Keratinocyte (primary cell): ENCODE results near the gene KBTBD2. TPM values are rescaled to one million over a fixed set of nuclear protein-coding genes. Genes with fewer than 3 reads are reported as not detected.
A peak's percentile ranks its signal among the peaks of the same experiment; 100 is the strongest.

ENCODE experiments used
- DNase-seq: peaks from one replicate; pipeline ENCODE4 v3.0.0-alpha.2; 2011; ENCODE audit warnings: low read depth, missing footprints, low spot score
- FAIRE-seq: peaks from 2 replicates; lab custom pipeline; 2011; peaks lifted over from hg19 to GRCh38; lab: Jason Lieb, UNC
- H2AFZ ChIP-seq: 2 replicates; pipeline ENCODE4 v1.6.0; 2012; ENCODE audit warnings: low read length, control low read depth, inconsistent platforms; ENCODE audit not compliant: control insufficient read depth
- H3K27ac ChIP-seq: 2 replicates; pipeline ENCODE4 v1.5.1; 2011; ENCODE audit warnings: low read length; ENCODE audit not compliant: control insufficient read depth, insufficient read depth
- H3K27me3 ChIP-seq: 3 replicates; pipeline ENCODE4 v1.6.0; 2011; ENCODE audit warnings: low read length; ENCODE audit not compliant: control insufficient read depth, insufficient read depth; ENCODE audit errors: extremely low read depth
- H3K36me3 ChIP-seq, 2 experiments: 2 replicates in 1 of 2; 3 replicates in 1 of 2; pipeline ENCODE4 v1.5.1; 2011; ENCODE audit warnings: low read length in 2 of 2, mild to moderate bottlenecking in 1 of 2; ENCODE audit not compliant: control insufficient read depth in 2 of 2, insufficient read depth in 2 of 2; ENCODE audit errors: extremely low read depth in 1 of 2
- H3K4me1 ChIP-seq: 3 replicates; pipeline ENCODE4 v1.5.1; 2011; ENCODE audit warnings: low read length; ENCODE audit not compliant: control insufficient read depth, insufficient read depth; ENCODE audit errors: extremely low read depth
- H3K4me2 ChIP-seq: 3 replicates; pipeline ENCODE4 v1.6.0; 2011; ENCODE audit warnings: low read depth, low read length; ENCODE audit not compliant: control insufficient read depth, insufficient read depth; ENCODE audit errors: extremely low read depth
- H3K4me3 ChIP-seq, 3 experiments: fragments of 200-600 bp in 1 of 3; sonication (generic) in 1 of 3; 2 replicates in 2 of 3; 3 replicates in 1 of 3; pipeline ENCODE4 v1.5.1; 2011 to 2016; ENCODE audit warnings: low read length in 3 of 3, mild to moderate bottlenecking in 3 of 3, control low read depth in 2 of 3, inconsistent platforms in 1 of 3, low read depth in 1 of 3, mixed read lengths in 1 of 3, mixed run types in 1 of 3, moderate library complexity in 1 of 3; ENCODE audit not compliant: control insufficient read depth in 2 of 3, insufficient read depth in 2 of 3; ENCODE audit errors: extremely low read depth in 1 of 3
- H3K79me2 ChIP-seq: 2 replicates; pipeline ENCODE4 v1.6.0; 2012; ENCODE audit warnings: low read length; ENCODE audit not compliant: control insufficient read depth, insufficient read depth
- H3K9ac ChIP-seq: 3 replicates; pipeline ENCODE4 v1.6.0; 2011; ENCODE audit warnings: low read length; ENCODE audit not compliant: control insufficient read depth, insufficient read depth; ENCODE audit errors: extremely low read depth
- H3K9me1 ChIP-seq: 3 replicates; pipeline ENCODE4 v1.6.0; 2011; ENCODE audit warnings: low read length; ENCODE audit not compliant: control insufficient read depth, insufficient read depth; ENCODE audit errors: extremely low read depth
- H3K9me3 ChIP-seq: 2 replicates; pipeline ENCODE4 v1.5.1; 2012; ENCODE audit warnings: low read depth, low read length; ENCODE audit not compliant: control insufficient read depth
- H4K20me1 ChIP-seq: 3 replicates; pipeline ENCODE4 v1.6.0; 2011; ENCODE audit warnings: low read length; ENCODE audit not compliant: control insufficient read depth, insufficient read depth; ENCODE audit errors: extremely low read depth
- EZH2 ChIP-seq: IDR thresholded peaks from one replicate; pipeline ENCODE4 v1.6.1; 2012; ENCODE audit warnings: inconsistent platforms, mild to moderate bottlenecking, low read length, moderate library complexity
- dilution Hi-C: fragments of 300-500 bp; cut with MboI; formaldehyde crosslinking; loops from one replicate; pipeline ENCODE4 v1.7.0; 2020; ENCODE audit warnings: low sequenced_read_pairs; ENCODE audit not compliant: extremely low pct_ligation_motif_present
- polyA plus RNA-seq, 5 experiments: library from polyadenylated mRNA; depleted of rRNA in 3 of 5; stranded (reverse) in 3 of 5; stranded (forward) in 1 of 5; unstranded in 1 of 5; fragments of >200 nt; gene quantifications; 1 replicate in 1 of 5; 2 replicates in 3 of 5; 3 replicates in 1 of 5; pipeline versions ENCODE4 v1.2.1 to v1.2.3, GENCODE V29; 2011 to 2012; ENCODE audit warnings: missing spikeins in 2 of 5, low read depth in 1 of 5, low replicate concordance in 1 of 5
- TF ChIP-seq, protein P1 (sequence below), 3 experiments: IDR thresholded peaks in 1 of 3; conservative IDR thresholded peaks in 1 of 3; optimal IDR thresholded peaks in 1 of 3; 2 replicates in 2 of 3; 3 replicates in 1 of 3; pipeline versions ENCODE3 to v1.5.1; 2011; ENCODE audit warnings: low read length in 3 of 3, mild to moderate bottlenecking in 3 of 3, moderate library complexity in 2 of 3, control low read depth in 1 of 3, inconsistent platforms in 1 of 3; ENCODE audit not compliant: insufficient read depth in 2 of 3; ENCODE audit errors: extremely low read depth in 1 of 3

Gene KBTBD2
- polyA plus RNA-seq, 1 donor (not counting 4 experiments of a cell fraction or from before 2014, with no cell fraction given): 28.2 TPM

DNA sequence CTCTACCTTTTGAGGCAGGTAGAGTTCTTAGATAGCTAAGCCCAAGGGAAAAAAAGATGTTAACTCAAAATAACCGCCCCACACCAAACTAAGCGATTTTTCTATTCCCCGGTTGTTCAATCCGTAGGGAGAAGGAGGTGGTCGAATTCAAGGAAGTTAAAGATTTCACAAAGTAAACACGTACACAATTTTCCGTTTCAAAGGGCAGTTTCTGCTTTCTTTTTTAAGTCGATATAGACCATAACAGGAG, 842 bp downstream of the KBTBD2 start:
- peak overlapping the region; percentile 97 for H3K9ac ChIP-seq
- TF ChIP-seq, protein P1, sequence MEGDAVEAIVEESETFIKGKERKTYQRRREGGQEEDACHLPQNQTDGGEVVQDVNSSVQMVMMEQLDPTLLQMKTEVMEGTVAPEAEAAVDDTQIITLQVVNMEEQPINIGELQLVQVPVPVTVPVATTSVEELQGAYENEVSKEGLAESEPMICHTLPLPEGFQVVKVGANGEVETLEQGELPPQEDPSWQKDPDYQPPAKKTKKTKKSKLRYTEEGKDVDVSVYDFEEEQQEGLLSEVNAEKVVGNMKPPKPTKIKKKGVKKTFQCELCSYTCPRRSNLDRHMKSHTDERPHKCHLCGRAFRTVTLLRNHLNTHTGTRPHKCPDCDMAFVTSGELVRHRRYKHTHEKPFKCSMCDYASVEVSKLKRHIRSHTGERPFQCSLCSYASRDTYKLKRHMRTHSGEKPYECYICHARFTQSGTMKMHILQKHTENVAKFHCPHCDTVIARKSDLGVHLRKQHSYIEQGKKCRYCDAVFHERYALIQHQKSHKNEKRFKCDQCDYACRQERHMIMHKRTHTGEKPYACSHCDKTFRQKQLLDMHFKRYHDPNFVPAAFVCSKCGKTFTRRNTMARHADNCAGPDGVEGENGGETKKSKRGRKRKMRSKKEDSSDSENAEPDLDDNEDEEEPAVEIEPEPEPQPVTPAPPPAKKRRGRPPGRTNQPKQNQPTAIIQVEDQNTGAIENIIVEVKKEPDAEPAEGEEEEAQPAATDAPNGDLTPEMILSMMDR (optimal IDR thresholded peaks at IDR 0.05 in 1 of 3, IDR thresholded peaks at IDR 0.05 in 1 of 3, conservative IDR thresholded peaks at IDR 0.05 in 1 of 3; ENCODE audit: extremely low read depth in 1 of 3, insufficient read depth in 2 of 3, low read length in 3 of 3): no peak
- TF ChIP-seq EZH2: no peak
- H4K20me1 ChIP-seq: no peaks in the 10 kb centered on the region
- H2AFZ ChIP-seq: peak overlapping the region; percentile 80
- dilution Hi-C loops: no loop called here
- no peaks in the 10 kb centered on the region for H3K27me3 ChIP-seq
- H3K9me3 ChIP-seq: no peaks in the 10 kb centered on the region
- peak overlapping the region; percentile 51 to 99 (median 98) for H3K4me3 ChIP-seq
- FAIRE-seq: no peak
- peak overlapping the region; percentile 99 for H3K27ac ChIP-seq
- H3K4me2 ChIP-seq: peak overlapping the region; percentile 95
- H3K9me1 ChIP-seq: no peaks in the 10 kb centered on the region
- H3K36me3 ChIP-seq: no peaks in the 10 kb centered on the region
- H3K4me1 ChIP-seq: peaks cover 26% of the 10 kb centered on the region
- H3K79me2 ChIP-seq: peaks cover 53% of the 10 kb centered on the region
- no peak for DNase-seq

DNA sequence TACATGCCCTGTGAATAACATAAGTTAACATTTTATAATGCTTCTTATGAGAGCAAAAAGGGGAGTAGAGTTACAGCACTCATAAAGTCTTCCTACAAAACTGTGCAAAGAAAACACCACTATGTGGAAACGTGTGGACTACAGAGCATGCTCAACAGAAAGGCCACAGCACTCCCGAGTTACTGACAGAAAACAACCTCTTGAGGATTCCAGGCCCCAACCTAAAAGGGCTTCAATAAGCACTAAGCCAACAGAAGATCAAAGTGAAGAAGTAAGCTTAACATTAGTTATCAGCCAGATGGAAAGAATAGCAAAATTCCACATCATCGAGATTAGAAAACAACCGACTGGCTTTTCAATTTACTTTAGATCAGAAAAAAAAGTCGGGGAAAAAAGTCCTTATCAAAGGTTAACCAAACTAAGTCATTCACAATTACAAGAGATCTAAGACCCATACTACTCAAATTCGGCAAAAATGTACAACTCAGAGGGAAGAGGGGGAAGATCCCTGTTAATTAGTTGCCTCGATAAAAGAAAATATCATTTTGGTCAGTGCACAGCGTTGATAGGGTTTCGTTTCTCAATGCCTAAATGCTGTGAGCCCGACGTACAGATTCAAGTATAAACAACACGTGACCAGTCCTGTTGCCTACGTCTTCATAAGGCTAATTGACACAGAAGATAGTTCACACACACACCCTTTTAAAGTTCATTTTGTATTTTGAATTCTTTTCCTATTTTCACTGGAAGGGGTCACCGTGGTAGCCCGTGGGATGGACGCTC, 1.4 kb downstream of the KBTBD2 start:
- no peaks in the 10 kb centered on the region for H4K20me1 ChIP-seq
- H3K4me1 ChIP-seq: peaks cover 26% of the 10 kb centered on the region
- peak overlapping the region; percentile 99 for H3K27ac ChIP-seq
- H3K4me2 ChIP-seq: peak overlapping the region; percentile 95
- no peak for TF ChIP-seq EZH2
- TF ChIP-seq, protein P1 (optimal IDR thresholded peaks at IDR 0.05 in 1 of 3, IDR thresholded peaks at IDR 0.05 in 1 of 3, conservative IDR thresholded peaks at IDR 0.05 in 1 of 3; ENCODE audit: extremely low read depth in 1 of 3, insufficient read depth in 2 of 3, low read length in 3 of 3): no peak
- dilution Hi-C loops: no loop called here
- H3K27me3 ChIP-seq: no peaks in the 10 kb centered on the region
- H3K4me3 ChIP-seq: peak overlapping the region; percentile 51 to 99 (median 98)
- H2AFZ ChIP-seq: peak overlapping the region; percentile 80
- peak overlapping the region; percentile 97 for H3K9ac ChIP-seq
- H3K79me2 ChIP-seq: peaks cover 58% of the 10 kb centered on the region
- no peaks in the 10 kb centered on the region for H3K9me3 ChIP-seq
- H3K36me3 ChIP-seq: no peaks in the 10 kb centered on the region
- no peaks in the 10 kb centered on the region for H3K9me1 ChIP-seq
- DNase-seq (no peak), FAIRE-seq (no peak)
